A549 (cell line): ENCODE data around the gene SORCS1. TPM values are rescaled to one million over a fixed set of nuclear protein-coding genes. Genes with fewer than 3 reads are reported as not detected.

Experiments
- ATAC-seq, 2 experiments: fragments of 200-7000 bp in 1 of 2; fragments of >200 bp in 1 of 2; cut with Nextera tagmentation in 1 of 2; cut with Tn5 transposase in 1 of 2; 3 replicates each; pipeline versions ENCODE4 v1.8.0 to v1.9.1; 2018 to 2020; ENCODE audit warnings: mild to moderate bottlenecking in 1 of 2, moderate library complexity in 1 of 2
- CTCF ChIA-PET: fragments of 300-600 bp; sonication (Branson Sonifier 250); formaldehyde crosslinking; extraction: SDS; loops from one replicate; lab custom pipeline; 2021; ENCODE audit warnings: antibody characterized with exemption, inconsistent platforms; lab: Yijun Ruan, JAX
- POLR2A ChIA-PET: fragments of 350-600 bp; formaldehyde crosslinking; extraction: SDS; loops from one replicate; lab custom pipeline; 2021; ENCODE audit warnings: antibody characterized with exemption, inconsistent platforms; lab: Yijun Ruan, JAX
- DNase-seq, 2 experiments: peaks; one replicate each; pipeline versions ENCODE4 v3.0.0 to v3.0.0-alpha.2; 2011 to 2016; ENCODE audit warnings: low read depth in 1 of 2, low spot score in 1 of 2
- FAIRE-seq: peaks from 2 replicates; lab custom pipeline; 2011; peaks lifted over from hg19 to GRCh38; lab: Jason Lieb, UNC
- H3K27ac ChIP-seq, 2 experiments: fragments of >200 bp; sonication (Bioruptor Twin); formaldehyde crosslinking; 3 replicates each; pipeline ENCODE4 v1.5.1; 2016 to 2017
- H3K4me1 ChIP-seq: fragments of >200 bp; sonication (Bioruptor Twin); formaldehyde crosslinking; 3 replicates; pipeline ENCODE4 v1.6.1; 2016
- H3K4me2 ChIP-seq: fragments of >200 bp; sonication (Bioruptor Twin); formaldehyde crosslinking; 3 replicates; pipeline ENCODE4 v1.6.1; 2016
- H3K4me3 ChIP-seq: fragments of >200 bp; sonication (Bioruptor Twin); formaldehyde crosslinking; 3 replicates; pipeline ENCODE4 v1.5.1; 2016
- H3K9me3 ChIP-seq: fragments of >200 bp; sonication (Bioruptor Twin); formaldehyde crosslinking; 3 replicates; pipeline ENCODE4 v1.6.1; 2016
- ATOH8 ChIP-seq: fragments of 250-450 bp; sonication (Bioruptor Pico); IDR thresholded peaks from 2 replicates; pipeline ENCODE4 v1.5.0; 2020; ENCODE audit warnings: low read depth, mild to moderate bottlenecking, moderate library complexity
- CBX8 ChIP-seq: fragments of 200-600 bp; sonication (generic); IDR thresholded peaks from 2 replicates; pipeline ENCODE4 v1.6.1; 2016
- CHD4 ChIP-seq: fragments of 200-600 bp; sonication (generic); IDR thresholded peaks from 2 replicates; pipeline ENCODE4 v1.6.1; 2016; ENCODE audit warnings: antibody characterized with exemption, mild to moderate bottlenecking, borderline replicate concordance
- FOXS1 ChIP-seq: fragments of 250-450 bp; sonication (Bioruptor Pico); IDR thresholded peaks from 2 replicates; pipeline ENCODE4 v1.5.0; 2020; ENCODE audit warnings: mild to moderate bottlenecking, moderate library complexity
- GATA3 ChIP-seq: IDR thresholded peaks from 2 replicates; pipeline ENCODE4 v1.6.1; 2012; ENCODE audit warnings: borderline replicate concordance
- HDAC2 ChIP-seq: fragments of 200-600 bp; sonication (generic); IDR thresholded peaks from 2 replicates; pipeline ENCODE4 v1.6.1; 2016
- HEYL ChIP-seq: fragments of 250-450 bp; sonication (Bioruptor Pico); IDR thresholded peaks from 2 replicates; pipeline ENCODE4 v1.8.0; 2021; ENCODE audit warnings: mild to moderate bottlenecking, moderate library complexity
- JUN ChIP-seq, 2 experiments: fragments of >200 bp; sonication (Bioruptor Twin); formaldehyde crosslinking; IDR thresholded peaks; 2 replicates in 1 of 2; 3 replicates in 1 of 2; pipeline ENCODE4 v1.6.1; 2016 to 2017
- KDM1A ChIP-seq: fragments of 200-600 bp; sonication (generic); IDR thresholded peaks from 2 replicates; pipeline ENCODE4 v1.6.1; 2016; ENCODE audit warnings: low read depth, mild to moderate bottlenecking
- MAFK ChIP-seq: fragments of 450-650 bp; IDR thresholded peaks from 2 replicates; pipeline ENCODE4 v1.6.1; 2014; ENCODE audit not compliant: partially characterized antibody
- MAZ ChIP-seq: fragments of 150-350 bp; IDR thresholded peaks from 2 replicates; pipeline ENCODE4 v1.6.1; 2014; ENCODE audit warnings: antibody characterized with exemption, low read depth, low read length, borderline replicate concordance
- NFE2L2 ChIP-seq: fragments of 150-350 bp; conservative IDR thresholded peaks from 2 replicates; pipeline ENCODE4 v1.6.1; 2014; ENCODE audit warnings: low read length
- NPAS2 ChIP-seq: fragments of 250-450 bp; sonication (Bioruptor Pico); IDR thresholded peaks from 2 replicates; pipeline ENCODE4 v1.8.0; 2022; ENCODE audit warnings: mild to moderate bottlenecking, moderate library complexity, borderline replicate concordance
- PBX3 ChIP-seq: IDR thresholded peaks from 2 replicates; pipeline ENCODE4 v1.6.1; 2012
- RAD21 ChIP-seq, 2 experiments: fragments of >200 bp in 1 of 2; sonication (Bioruptor Twin) in 1 of 2; formaldehyde crosslinking in 1 of 2; IDR thresholded peaks in 1 of 2; conservative IDR thresholded peaks in 1 of 2; 2 replicates in 1 of 2; 3 replicates in 1 of 2; pipeline ENCODE4 v1.6.1; 2012 to 2018; ENCODE audit warnings: inconsistent platforms in 1 of 2
- RARB ChIP-seq: fragments of 250-450 bp; sonication (Bioruptor Pico); IDR thresholded peaks from 2 replicates; pipeline ENCODE4 v1.8.0; 2021; ENCODE audit warnings: mild to moderate bottlenecking, moderate library complexity
- RNF2 ChIP-seq: fragments of 200-600 bp; sonication (generic); IDR thresholded peaks from 2 replicates; pipeline ENCODE4 v1.6.1; 2016; ENCODE audit warnings: low read depth, mild to moderate bottlenecking, antibody characterized with exemption, moderate library complexity, borderline replicate concordance
- SMC3 ChIP-seq: fragments of >200 bp; sonication (Bioruptor Twin); formaldehyde crosslinking; IDR thresholded peaks from 3 replicates; pipeline ENCODE4 v1.6.1; 2018; ENCODE audit warnings: inconsistent platforms
- SREBF2 ChIP-seq: fragments of 450-650 bp; IDR thresholded peaks from 2 replicates; pipeline ENCODE4 v1.6.1; 2014; ENCODE audit warnings: mild to moderate bottlenecking, moderate library complexity
- TFCP2L1 ChIP-seq: fragments of 250-450 bp; sonication (Bioruptor Pico); IDR thresholded peaks from 2 replicates; pipeline ENCODE4 v1.5.0; 2021; ENCODE audit warnings: mild to moderate bottlenecking
- ZNF302 ChIP-seq: fragments of 250-450 bp; sonication (Bioruptor Pico); IDR thresholded peaks from 2 replicates; pipeline ENCODE4 v1.9.0; 2021; ENCODE audit warnings: inconsistent platforms, mild to moderate bottlenecking, moderate library complexity
- ZSCAN20 ChIP-seq: fragments of 250-450 bp; sonication (Bioruptor Pico); IDR thresholded peaks from 2 replicates; pipeline ENCODE4 v1.8.0; 2022; ENCODE audit warnings: mild to moderate bottlenecking, moderate library complexity
- WGBS: methylation state at CpG from one replicate; pipeline ENCODE4 v1.1.6; 2017; ENCODE audit errors: missing lambda C conversion rate; 5-methylcytosine and 5-hydroxymethylcytosine counted together
- polyA plus RNA-seq, 4 experiments: library from polyadenylated mRNA; depleted of rRNA in 3 of 4; stranded (reverse); fragments of >200 nt; fragmentation: RNase III in 1 of 4; extraction: RNeasy Plus Mini Kit Qiagen cat#74134 plus additional on column Dnase treatment in 1 of 4; gene quantifications; 2 replicates in 3 of 4; 3 replicates in 1 of 4; pipeline ENCODE4 v1.2.3, GENCODE V29; 2011 to 2017
- TF ChIP-seq, protein P1 (sequence below): IDR thresholded peaks from 2 replicates; pipeline ENCODE4 v1.6.1; 2012; ENCODE audit warnings: low read depth, borderline replicate concordance

Gene SORCS1
- polyA plus RNA-seq, 2 of the 4 experiments (the other 2 are of a cell fraction) = not detected

GRCh38 chr10:107169516-107169915 is 5.0 kb upstream of the SORCS1 start:
- Histone ChIP-seq H3K4me3 (no peak overlapping the region), H3K4me1 (no peaks in the 10 kb centered on the region), H3K4me2 (no peak overlapping the region), H3K9me3 (no peaks in the 10 kb centered on the region), H3K27ac (no peak overlapping the region)
- DNase-seq = no peak
- CTCF ChIA-PET = no interaction called here
- no peak for FAIRE-seq
- TF ChIP-seq CBX8 (no peak), TFCP2L1 (CRISPR knock-in tag) (no peak)
- POLR2A ChIA-PET = no interaction called here
- WGBS = 0% methylated on average over 1 of the region's 1 CpG
- ATAC-seq = no peak

GRCh38 chr10:107168738-107169137 is 4.2 kb upstream of the SORCS1 start:
- Histone ChIP-seq H3K9me3 (no peaks in the 10 kb centered on the region), H3K4me3 (no peak overlapping the region), H3K4me1 (no peaks in the 10 kb centered on the region), H3K27ac (no peak overlapping the region), H3K4me2 (no peak overlapping the region)
- FAIRE-seq = no peak
- DNase-seq = no peak
- TF ChIP-seq RNF2 (no peak), JUN (IDR thresholded peaks at IDR 0.05) (no peak), MAFK (peak; percentile 94), KDM1A (no peak), SMC3 (no peak)
- ChIA-PET POLR2A (no interaction called here), CTCF (no interaction called here)
- WGBS = 4% methylated on average over 1 of the region's 1 CpG
- no peak for ATAC-seq

DNA sequence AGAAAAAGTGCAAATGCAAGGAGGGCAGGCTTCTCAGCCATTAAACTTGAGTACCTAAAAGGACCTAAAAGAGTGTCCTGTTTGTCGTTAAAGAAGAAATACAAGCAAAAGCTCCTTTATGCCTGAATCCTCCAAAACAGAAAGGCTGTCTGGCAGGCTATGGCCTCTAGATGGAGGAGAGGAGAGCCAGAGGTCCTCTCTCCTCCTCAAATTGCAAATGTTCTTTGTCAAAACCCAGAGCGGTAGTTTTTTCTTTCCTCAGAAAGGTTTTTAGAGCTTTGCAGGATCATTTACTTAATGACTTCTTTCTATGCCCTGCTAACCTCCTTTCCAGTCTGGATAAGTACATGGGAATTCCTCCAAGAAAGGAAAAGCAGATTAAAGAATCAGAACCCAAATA is 1.9 kb upstream of the SORCS1 start:
- ChIA-PET POLR2A (no interaction called here), CTCF (no interaction called here)
- DNase-seq (no peak), FAIRE-seq (no peak), ATAC-seq (no peak)
- H3K9me3 ChIP-seq = no peaks in the 10 kb centered on the region
- 36% methylated on average over 2 of the region's 2 CpGs for WGBS
- no peak overlapping the region for H3K27ac ChIP-seq
- no peak overlapping the region for H3K4me2 ChIP-seq
- no peak for TF ChIP-seq NFE2L2
- no peak for TF ChIP-seq ZNF302 (CRISPR knock-in tag)
- TF ChIP-seq SREBF2 = no peak
- TF ChIP-seq MAZ = no peak
- TF ChIP-seq RAD21 (conservative IDR thresholded peaks at IDR 0.05 in 1 of 2, IDR thresholded peaks at IDR 0.05 in 1 of 2) = no peak
- no peak for TF ChIP-seq ZSCAN20 (CRISPR knock-in tag)
- TF ChIP-seq NPAS2 (CRISPR knock-in tag) = no peak
- TF ChIP-seq RARB (CRISPR knock-in tag) = no peak
- TF ChIP-seq, protein P1, sequence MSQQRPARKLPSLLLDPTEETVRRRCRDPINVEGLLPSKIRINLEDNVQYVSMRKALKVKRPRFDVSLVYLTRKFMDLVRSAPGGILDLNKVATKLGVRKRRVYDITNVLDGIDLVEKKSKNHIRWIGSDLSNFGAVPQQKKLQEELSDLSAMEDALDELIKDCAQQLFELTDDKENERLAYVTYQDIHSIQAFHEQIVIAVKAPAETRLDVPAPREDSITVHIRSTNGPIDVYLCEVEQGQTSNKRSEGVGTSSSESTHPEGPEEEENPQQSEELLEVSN = no peak
- no peak overlapping the region for H3K4me3 ChIP-seq
- H3K4me1 ChIP-seq = no peaks in the 10 kb centered on the region

GRCh38 chr10:107164992-107165391 is 486 bp upstream of the SORCS1 start:
- TF ChIP-seq HEYL (CRISPR knock-in tag) (no peak), CHD4 (no peak), ATOH8 (CRISPR knock-in tag) (no peak), SREBF2 (no peak), NFE2L2 (no peak), PBX3 (no peak), GATA3 (no peak), CBX8 (no peak), RNF2 (no peak), HDAC2 (no peak), FOXS1 (CRISPR knock-in tag) (no peak)
- H3K4me1 ChIP-seq = no peaks in the 10 kb centered on the region
- 20% methylated on average over 14 of the region's 14 CpGs for WGBS
- ChIA-PET CTCF (no interaction called here), POLR2A (no interaction called here)
- no peaks in the 10 kb centered on the region for H3K9me3 ChIP-seq
- no peak for DNase-seq
- no peak for FAIRE-seq
- peak overlapping the region; percentile 47 for H3K4me2 ChIP-seq
- H3K27ac ChIP-seq = no peak overlapping the region
- no peak overlapping the region for H3K4me3 ChIP-seq
- ATAC-seq = no peak
